Cardiac muscle cell (in vitro differentiated cells and primary cell): ENCODE measurements around the gene TUBB4B. TPM values are rescaled to one million over a fixed set of nuclear protein-coding genes. Genes with fewer than 3 reads are reported as not detected.
"Not testable (repeated sequence)": the region's sequence is repeated elsewhere in the genome, so short reads cannot be mapped to it uniquely, and the experiment has no call there.

ENCODE experiments used
- DNase-seq, 2 donors: peaks; one replicate each; pipeline versions ENCODE4 v3.0.0 to v3.0.0-alpha.2; 2010 to 2017; ENCODE audit warnings: low read depth in 1 of 2, low spot score in 1 of 2
- H3K27ac ChIP-seq: fragments of 200-600 bp; sonication (generic); 2 replicates; pipeline ENCODE4 v1.5.1; 2016
- H3K27me3 ChIP-seq: fragments of 200-600 bp; sonication (generic); 2 replicates; pipeline ENCODE4 v1.6.0; 2016; ENCODE audit warnings: control low read depth
- H3K36me3 ChIP-seq: fragments of 200-600 bp; sonication (generic); 2 replicates; pipeline ENCODE4 v1.5.1; 2016; ENCODE audit warnings: control low read depth
- H3K4me1 ChIP-seq: fragments of 200-600 bp; sonication (generic); 2 replicates; pipeline ENCODE4 v1.8.1; 2017; ENCODE audit warnings: low read depth, mild to moderate bottlenecking, mixed run types
- H3K4me3 ChIP-seq: fragments of 200-600 bp; sonication (generic); 2 replicates; pipeline ENCODE4 v1.5.1; 2016; ENCODE audit warnings: mild to moderate bottlenecking
- H3K9me3 ChIP-seq: fragments of 200-600 bp; sonication (generic); 2 replicates; pipeline ENCODE4 v1.5.1; 2017; ENCODE audit warnings: low read depth, mild to moderate bottlenecking, control low read depth
- polyA plus RNA-seq: library from polyadenylated mRNA; unstranded; fragments of >200 nt; fragmentation: Nextera tagmentation; extraction: Ambion mirVana; gene quantifications from 2 replicates; pipeline ENCODE4 v1.2.1, GENCODE V29; 2016
- total RNA-seq: library from RNA; depleted of rRNA; stranded (reverse); fragments of >200 nt; gene quantifications from 2 replicates; pipeline ENCODE4 v1.2.3, GENCODE V29; 2016
- TF ChIP-seq, protein P1 (sequence below): IDR thresholded peaks from 2 replicates; pipeline ENCODE4 v1.5.1; 2012; ENCODE audit warnings: low read depth, mild to moderate bottlenecking, low read length

The TUBB4B gene
- total and polyA plus RNA-seq, 2 experiments from 2014 or later, result 540 to 745 TPM

DNA sequence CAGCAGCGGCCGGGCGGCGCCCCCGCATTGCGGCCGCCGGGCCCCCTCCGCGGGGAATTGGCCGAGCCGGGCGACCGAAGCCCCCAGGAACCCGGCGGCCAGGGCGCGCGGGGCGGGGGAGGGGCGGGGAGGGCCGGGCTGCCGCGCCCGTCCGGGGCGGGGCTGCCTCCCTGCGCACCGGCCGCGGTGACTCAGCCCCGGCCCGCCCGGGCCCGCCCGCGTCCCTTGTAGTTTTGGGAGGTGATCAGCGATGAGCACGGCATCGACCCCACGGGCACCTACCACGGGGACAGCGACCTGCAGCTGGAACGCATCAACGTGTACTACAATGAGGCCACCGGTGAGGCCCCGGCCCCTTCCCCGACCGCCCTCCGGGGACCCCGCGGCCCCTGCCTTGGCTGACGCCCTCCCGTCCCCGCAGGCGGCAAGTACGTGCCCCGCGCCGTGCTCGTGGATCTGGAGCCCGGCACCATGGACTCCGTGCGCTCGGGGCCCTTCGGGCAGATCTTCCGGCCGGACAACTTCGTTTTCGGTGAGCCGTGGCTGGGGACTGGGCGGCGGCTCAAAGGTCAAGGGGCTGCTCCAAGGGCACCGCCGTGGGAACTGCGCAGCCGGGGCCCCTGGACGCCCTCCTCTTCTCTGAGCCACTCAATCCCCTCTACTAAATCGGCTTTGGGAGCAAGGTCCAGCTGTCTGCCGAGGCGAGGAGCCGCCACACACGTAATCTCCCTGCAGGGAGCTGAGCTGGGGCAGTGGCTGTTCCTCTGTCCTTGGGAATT, 592 bp downstream of the TUBB4B start:
- DNase-seq, result peak; percentile 47 to 54
- peak overlapping the region; percentile 91 for H3K27ac ChIP-seq

DNA sequence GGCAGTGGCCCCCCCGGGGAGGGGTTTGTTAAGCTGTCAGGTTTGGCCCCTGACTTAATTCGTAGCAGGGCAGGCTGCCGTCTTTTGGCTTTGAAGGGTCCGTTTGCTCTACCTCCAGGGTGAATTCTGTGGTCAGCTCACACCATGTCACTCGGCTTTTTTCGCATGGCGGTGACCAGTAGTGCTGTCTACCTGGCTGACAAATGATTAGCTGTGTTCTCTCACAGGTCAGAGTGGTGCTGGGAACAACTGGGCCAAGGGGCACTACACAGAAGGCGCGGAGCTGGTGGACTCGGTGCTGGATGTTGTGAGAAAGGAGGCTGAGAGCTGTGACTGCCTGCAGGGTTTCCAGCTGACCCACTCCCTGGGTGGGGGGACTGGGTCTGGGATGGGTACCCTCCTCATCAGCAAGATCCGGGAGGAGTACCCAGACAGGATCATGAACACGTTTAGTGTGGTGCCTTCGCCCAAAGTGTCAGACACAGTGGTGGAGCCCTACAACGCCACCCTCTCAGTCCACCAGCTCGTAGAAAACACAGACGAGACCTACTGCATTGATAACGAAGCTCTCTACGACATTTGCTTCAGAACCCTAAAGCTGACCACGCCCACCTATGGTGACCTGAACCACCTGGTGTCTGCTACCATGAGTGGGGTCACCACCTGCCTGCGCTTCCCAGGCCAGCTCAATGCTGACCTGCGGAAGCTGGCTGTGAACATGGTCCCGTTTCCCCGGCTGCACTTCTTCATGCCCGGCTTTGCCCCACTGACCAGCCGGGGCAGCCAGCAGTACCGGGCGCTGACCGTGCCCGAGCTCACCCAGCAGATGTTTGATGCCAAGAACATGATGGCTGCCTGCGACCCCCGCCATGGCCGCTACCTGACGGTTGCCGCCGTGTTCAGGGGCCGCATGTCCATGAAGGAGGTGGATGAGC, 1.4 kb downstream of the TUBB4B start:
- Histone ChIP-seq H3K27me3 (no peaks in the 10 kb centered on the region), H3K9me3 (no peaks in the 10 kb centered on the region), H3K4me1 (peaks cover 14% of the 10 kb centered on the region), H3K27ac (peak overlapping the region; percentile 91), H3K36me3 (peaks cover 12% of the 10 kb centered on the region), H3K4me3 (peak overlapping the region; percentile 96)
- no peak for DNase-seq
- TF ChIP-seq, protein P1, sequence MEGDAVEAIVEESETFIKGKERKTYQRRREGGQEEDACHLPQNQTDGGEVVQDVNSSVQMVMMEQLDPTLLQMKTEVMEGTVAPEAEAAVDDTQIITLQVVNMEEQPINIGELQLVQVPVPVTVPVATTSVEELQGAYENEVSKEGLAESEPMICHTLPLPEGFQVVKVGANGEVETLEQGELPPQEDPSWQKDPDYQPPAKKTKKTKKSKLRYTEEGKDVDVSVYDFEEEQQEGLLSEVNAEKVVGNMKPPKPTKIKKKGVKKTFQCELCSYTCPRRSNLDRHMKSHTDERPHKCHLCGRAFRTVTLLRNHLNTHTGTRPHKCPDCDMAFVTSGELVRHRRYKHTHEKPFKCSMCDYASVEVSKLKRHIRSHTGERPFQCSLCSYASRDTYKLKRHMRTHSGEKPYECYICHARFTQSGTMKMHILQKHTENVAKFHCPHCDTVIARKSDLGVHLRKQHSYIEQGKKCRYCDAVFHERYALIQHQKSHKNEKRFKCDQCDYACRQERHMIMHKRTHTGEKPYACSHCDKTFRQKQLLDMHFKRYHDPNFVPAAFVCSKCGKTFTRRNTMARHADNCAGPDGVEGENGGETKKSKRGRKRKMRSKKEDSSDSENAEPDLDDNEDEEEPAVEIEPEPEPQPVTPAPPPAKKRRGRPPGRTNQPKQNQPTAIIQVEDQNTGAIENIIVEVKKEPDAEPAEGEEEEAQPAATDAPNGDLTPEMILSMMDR, result no peak

More for the DNA sequence above, 592 bp downstream of the TUBB4B start:
- TF ChIP-seq, protein P1, result no peak
- Histone ChIP-seq H3K4me1 (peaks cover 14% of the 10 kb centered on the region), H3K36me3 (peaks cover 12% of the 10 kb centered on the region), H3K27me3 (no peaks in the 10 kb centered on the region), H3K9me3 (no peaks in the 10 kb centered on the region), H3K4me3 (peak overlapping the region; percentile 96)

DNA sequence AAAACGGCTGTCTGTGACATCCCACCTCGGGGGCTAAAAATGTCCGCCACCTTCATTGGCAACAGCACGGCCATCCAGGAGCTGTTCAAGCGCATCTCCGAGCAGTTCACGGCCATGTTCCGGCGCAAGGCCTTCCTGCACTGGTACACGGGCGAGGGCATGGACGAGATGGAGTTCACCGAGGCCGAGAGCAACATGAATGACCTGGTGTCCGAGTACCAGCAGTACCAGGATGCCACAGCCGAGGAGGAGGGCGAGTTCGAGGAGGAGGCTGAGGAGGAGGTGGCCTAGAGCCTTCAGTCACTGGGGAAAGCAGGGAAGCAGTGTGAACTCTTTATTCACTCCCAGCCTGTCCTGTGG, 2.2 kb downstream of the TUBB4B start:
- H3K9me3 ChIP-seq, DNase-seq, H3K27me3 ChIP-seq, H3K4me3 ChIP-seq, H3K27ac ChIP-seq: not testable (repeated sequence)
- Histone ChIP-seq H3K4me1 (peaks cover 16% of the 10 kb centered on the region), H3K36me3 (peaks cover 12% of the 10 kb centered on the region)

DNA sequence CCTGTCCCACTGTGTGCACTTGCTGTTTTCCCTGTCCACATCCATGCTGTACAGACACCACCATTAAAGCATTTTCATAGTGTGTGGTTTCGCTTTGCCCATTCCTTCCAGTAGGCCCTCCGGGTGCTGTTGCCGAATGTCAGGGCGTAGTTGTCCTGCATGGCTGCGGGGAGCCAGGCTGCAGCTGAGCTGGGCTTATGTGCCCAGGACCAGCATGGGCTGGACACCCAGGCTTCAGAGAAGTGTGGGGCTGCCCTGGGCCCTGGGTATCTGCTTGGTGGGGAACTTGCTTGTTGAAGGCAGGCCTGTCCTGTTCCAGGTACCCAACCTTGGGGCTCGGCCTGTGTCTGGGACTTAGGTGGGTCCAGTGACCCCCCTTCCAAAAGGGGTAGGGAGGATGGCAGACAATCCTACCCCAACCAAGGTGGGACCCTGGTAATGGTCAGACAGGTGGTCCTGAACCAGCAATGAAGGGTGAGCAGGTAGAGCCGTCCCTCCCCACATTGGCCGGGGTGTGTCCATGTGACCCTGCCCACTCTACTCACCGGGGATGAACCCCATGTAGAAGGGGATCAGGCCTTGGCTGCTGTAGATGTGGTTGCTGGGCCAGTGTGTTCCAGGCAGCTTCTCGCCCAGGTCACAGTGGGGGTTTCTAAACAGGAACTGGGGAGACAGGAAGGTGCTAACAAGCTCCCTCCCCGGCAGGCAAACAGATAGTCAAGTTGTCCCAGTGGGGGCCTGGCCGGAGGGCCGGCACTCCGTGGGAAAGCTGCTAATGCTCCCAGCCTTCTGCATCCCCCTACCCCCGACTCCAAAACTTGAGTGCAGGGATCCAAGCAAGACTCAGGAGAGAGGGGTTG, 2.8 kb downstream of the TUBB4B start:
- Histone ChIP-seq H3K4me1 (peaks cover 16% of the 10 kb centered on the region), H3K9me3 (no peaks in the 10 kb centered on the region), H3K36me3 (peaks cover 12% of the 10 kb centered on the region), H3K4me3 (no peak overlapping the region), H3K27ac (no peak overlapping the region), H3K27me3 (no peaks in the 10 kb centered on the region)
- TF ChIP-seq, protein P1, result no peak
- no peak for DNase-seq

DNA sequence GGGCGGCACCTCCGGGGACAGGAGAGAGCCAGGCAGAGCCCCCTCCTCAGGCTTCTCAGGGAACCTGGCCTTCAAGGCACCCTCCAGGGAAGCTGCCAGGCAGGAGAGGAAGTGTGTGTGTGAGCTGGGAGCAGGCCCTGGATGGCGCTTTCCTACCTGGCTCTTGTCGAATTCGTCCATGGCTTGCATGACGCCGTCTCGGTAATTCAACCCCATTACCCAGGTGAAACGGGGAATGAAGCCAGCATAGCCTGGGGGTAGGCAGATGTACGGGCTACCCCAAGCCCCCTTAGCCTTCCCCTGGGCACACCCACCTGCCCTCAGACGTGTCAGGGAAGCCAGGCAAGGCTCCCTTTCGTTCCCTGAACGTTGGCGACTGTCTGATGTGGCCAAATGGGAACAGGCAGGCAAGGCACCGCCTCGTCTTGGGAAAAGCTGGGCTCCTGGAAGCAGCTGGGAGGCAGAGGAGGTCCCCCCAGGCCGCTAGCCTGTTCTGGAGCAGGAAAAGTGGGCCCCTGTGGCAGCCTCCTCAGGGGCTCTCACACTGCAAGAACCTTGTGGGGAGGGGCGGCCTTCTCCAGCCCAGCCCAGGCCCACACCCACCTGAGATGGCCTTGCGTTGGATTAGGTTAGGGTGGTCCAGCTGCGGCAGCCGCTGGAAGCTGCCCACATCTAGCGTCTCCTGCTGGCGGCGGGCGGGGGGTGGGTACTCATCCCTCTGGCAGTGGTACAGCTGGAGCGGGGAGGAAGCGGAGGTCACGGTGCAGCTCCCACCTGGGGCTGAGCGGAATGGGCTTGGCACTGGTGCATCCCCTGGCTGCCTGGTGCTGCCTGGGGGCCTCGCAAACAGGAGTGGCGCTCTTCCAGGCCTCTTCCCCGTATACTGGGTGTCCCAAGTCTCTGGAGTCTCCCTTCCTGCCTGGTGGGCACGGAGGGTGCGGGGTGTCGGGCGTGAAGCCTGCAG, 3.7 kb downstream of the TUBB4B start:
- Histone ChIP-seq H3K27ac (no peak overlapping the region), H3K36me3 (peaks cover 12% of the 10 kb centered on the region), H3K9me3 (no peaks in the 10 kb centered on the region), H3K4me3 (no peak overlapping the region), H3K4me1 (peaks cover 16% of the 10 kb centered on the region), H3K27me3 (no peaks in the 10 kb centered on the region)
- DNase-seq, result no peak
- TF ChIP-seq, protein P1, result no peak
